Right lobe of liver (tissue), 6 donors: Measurements from ENCODE around the gene LSP1. TPM values are rescaled to one million over a fixed set of nuclear protein-coding genes. Genes with fewer than 3 reads are reported as not detected.
A peak's percentile ranks its signal among the peaks of the same experiment; 100 is the strongest.
"Not testable (repeated sequence)": the region's sequence is repeated elsewhere in the genome, so short reads cannot be mapped to it uniquely, and the experiment has no call there.

Experiments used
- ATAC-seq, 4 donors: fragments of 200-7000 bp; cut with Tn5 transposase; one replicate each; pipeline ENCODE4 v1.9.1; 2020; ENCODE audit warnings: mild to moderate bottlenecking in 4 of 4, moderate library complexity in 4 of 4
- DNase-seq, 3 donors: peaks; one replicate each; pipeline ENCODE4 v3.0.0-alpha.2; 2020
- H3K27ac ChIP-seq, 3 donors: fragments of 200-600 bp; one replicate each; pipeline ENCODE4 v1.8.0; 2022
- H3K27me3 ChIP-seq, 2 donors: fragments of 200-600 bp; one replicate each; pipeline ENCODE4 v1.8.0; 2022
- H3K36me3 ChIP-seq, 4 donors: fragments of 200-600 bp; sonication (generic) in 1 of 4; one replicate each; pipeline versions ENCODE4 v1.5.1 to v1.8.0; 2017 to 2022; ENCODE audit warnings: control low read depth in 1 of 4
- H3K4me1 ChIP-seq, 4 donors: fragments of 200-600 bp; sonication (generic) in 1 of 4; one replicate each; pipeline versions ENCODE4 v1.5.1 to v1.8.0; 2017 to 2022; ENCODE audit warnings: control low read depth in 1 of 4
- H3K4me3 ChIP-seq, 3 donors: fragments of 200-600 bp; one replicate each; pipeline ENCODE4 v1.8.0; 2022
- H3K9me3 ChIP-seq, 4 donors: fragments of 200-600 bp; sonication (generic) in 1 of 4; one replicate each; pipeline versions ENCODE4 v1.5.1 to v1.8.0; 2017 to 2022; ENCODE audit warnings: control low read depth in 1 of 4
- CTCF ChIP-seq, 4 donors: fragments of 200-600 bp in 3 of 4; fragments of 450-650 bp in 1 of 4; IDR thresholded peaks; one replicate each; pipeline versions ENCODE4 v1.5.1 to v1.8.0; 2016 to 2022; ENCODE audit warnings: antibody characterized with exemption in 4 of 4, mild to moderate bottlenecking in 2 of 4
- POLR2A ChIP-seq: fragments of 450-650 bp; IDR thresholded peaks from one replicate; pipeline ENCODE4 v1.6.1; 2017; ENCODE audit warnings: antibody characterized with exemption, mild to moderate bottlenecking
- WGBS: methylation state at CpG from one replicate; pipeline ENCODE4 v1.1.6; 2018; ENCODE audit warnings: low coverage, low lambda C conversion rate; ENCODE audit not compliant: insufficient coverage; ENCODE audit errors: missing lambda C conversion rate; 5-methylcytosine and 5-hydroxymethylcytosine counted together
- intact Hi-C, 2 donors: fragments of 100-400 bp; cut with DNase I; formaldehyde crosslinking; loops; one replicate each; pipeline versions ENCODE4 v1.11.2 to v1.14.1; 2022
- total RNA-seq, 6 experiments: library from RNA; depleted of rRNA in 2 of 6; stranded (reverse); fragments of >200 nt in 2 of 6; fragmentation: NEBNext Ultra II Directional in 3 of 6; extraction: Animal tissue kit (Norgen Biotek cat#: 25700) in 3 of 6; gene quantifications; one replicate each; pipeline versions ENCODE4 v1.1.0 to v1.2.4, GENCODE V29; 2016 to 2023
- donor health status: DM: no; HTN: yes; CAD: no.
- donor health status: DM: no; HTN: no; CAD: no.
- donor health status: DM: no; HTN: no; CAD: no.
- donor health status: DM: no; HTN: yes; CAD: no.
- donor health status: DM: no; HTN: yes; CAD: no.

LSP1 gene
- total RNA-seq, 6 experiments from 2014 or later: 2.3 to 20.6 (median 8.8) TPM

GRCh38 chr11:1810761-1811160 is 42.1 kb upstream of the LSP1 start:
- DNase-seq (no peak), ATAC-seq (peak in 1 of 4 donors; percentile 30)
- Histone ChIP-seq H3K4me1 (no peaks in the 10 kb centered on the region), H3K9me3 (no peaks in the 10 kb centered on the region), H3K36me3 (no peaks in the 10 kb centered on the region), H3K27ac (no peak overlapping the region), H3K27me3 (no peaks in the 10 kb centered on the region), H3K4me3 (no peak overlapping the region)
- WGBS: 66% methylated on average over 9 of the region's 10 CpGs
- intact Hi-C loops: no loop called here
- TF ChIP-seq POLR2A (no peak), CTCF (IDR thresholded peaks at IDR 0.05) (no peak)

GRCh38 chr11:1812274-1812673 is 40.6 kb upstream of the LSP1 start:
- no peaks in the 10 kb centered on the region for H3K27me3 ChIP-seq
- H3K4me3 ChIP-seq: no peak overlapping the region
- H3K36me3 ChIP-seq: no peaks in the 10 kb centered on the region
- no peaks in the 10 kb centered on the region for H3K4me1 ChIP-seq
- 65% methylated on average over 5 of the region's 5 CpGs for WGBS
- no peak for DNase-seq
- TF ChIP-seq CTCF (IDR thresholded peaks at IDR 0.05) (no peak), POLR2A (no peak)
- H3K9me3 ChIP-seq: no peaks in the 10 kb centered on the region
- intact Hi-C loops: no loop called here
- H3K27ac ChIP-seq: no peak overlapping the region
- ATAC-seq: no peak

- no peaks in the 10 kb centered on the region for H3K27me3 ChIP-seq
- H3K9me3 ChIP-seq: no peaks in the 10 kb centered on the region
- no peaks in the 10 kb centered on the region for H3K36me3 ChIP-seq
- TF ChIP-seq POLR2A (no peak), CTCF (IDR thresholded peaks at IDR 0.05) (no peak)
- ATAC-seq (no peak), DNase-seq (no peak)
- no peak overlapping the region for H3K27ac ChIP-seq
- H3K4me1 ChIP-seq: no peaks in the 10 kb centered on the region
- WGBS: 71% methylated on average over 9 of the region's 15 CpGs
- H3K4me3 ChIP-seq: no peak overlapping the region
- intact Hi-C loops: no loop called here
These were observed 40.1 kb upstream of the LSP1 start for GRCh38 chr11:1812801-1813200.

GRCh38 chr11:1813356-1813755 is 39.5 kb upstream of the LSP1 start:
- 77% methylated on average over 4 of the region's 9 CpGs for WGBS
- H3K36me3 ChIP-seq, H3K4me1 ChIP-seq, DNase-seq, H3K4me3 ChIP-seq, ATAC-seq, H3K27ac ChIP-seq, H3K9me3 ChIP-seq, H3K27me3 ChIP-seq, intact Hi-C loops: not testable (repeated sequence)

- TF ChIP-seq CTCF (IDR thresholded peaks at IDR 0.05): no peak
- no peak for TF ChIP-seq POLR2A
These were observed 38.2 kb upstream of the LSP1 start for GRCh38 chr11:1814691-1815090.

More at GRCh38 chr11:1814691-1815090, 38.2 kb upstream of the LSP1 start:
- H3K27me3 ChIP-seq: no peaks in the 10 kb centered on the region
- H3K36me3 ChIP-seq: no peaks in the 10 kb centered on the region
- no peak overlapping the region for H3K27ac ChIP-seq
- intact Hi-C loops: no loop called here
- no CpG with 5 or more reads among the region's 10 CpGs for WGBS
- ATAC-seq: peak in 1 of 4 donors; percentile 31
- no peaks in the 10 kb centered on the region for H3K9me3 ChIP-seq
- no peak overlapping the region for H3K4me3 ChIP-seq
- no peaks in the 10 kb centered on the region for H3K4me1 ChIP-seq
- no peak for DNase-seq
